IMR-90 (cell line): ENCODE results near the gene NFIX. TPM values are rescaled to one million over a fixed set of nuclear protein-coding genes. Genes with fewer than 3 reads are reported as not detected.

Experiments used
- ATAC-seq: fragments of 200-7000 bp; cut with Tn5 transposase; 2 replicates; pipeline ENCODE4 v1.9.1; 2020; ENCODE audit warnings: low read depth, mild to moderate bottlenecking, moderate library complexity
- BruUV-seq: library from RNA; stranded (reverse); fragments of 400-500 nt; replicated peaks from 2 replicates; lab custom pipeline; 2021; lab: Mats Ljungman, UMichigan
- CTCF ChIA-PET: fragments of 300-600 bp; formaldehyde crosslinking; extraction: SDS; loops from one replicate; lab custom pipeline; 2021; ENCODE audit warnings: antibody characterized with exemption; lab: Yijun Ruan, JAX
- POLR2A ChIA-PET: fragments of 300-600 bp; sonication (Branson Sonifier 250); formaldehyde crosslinking; loops from one replicate; lab custom pipeline; 2022; ENCODE audit warnings: antibody characterized with exemption; ENCODE audit not compliant: unreplicated experiment; lab: Charles Lee
- DNase-seq: peaks from one replicate; pipeline ENCODE4 v3.0.0; 2013
- H2AFZ ChIP-seq: replicated peaks from 2 replicates; pipeline ENCODE3; 2013; ENCODE audit warnings: low read length, mild to moderate bottlenecking; ENCODE audit not compliant: poor library complexity
- H2AK5ac ChIP-seq: 2 replicates; pipeline ENCODE4 v1.6.1; 2013; ENCODE audit warnings: low read depth, low read length, inconsistent platforms
- H2AK9ac ChIP-seq: replicated peaks from 2 replicates; pipeline ENCODE3; 2013; ENCODE audit warnings: mild to moderate bottlenecking, low read depth, low read length, moderate library complexity; ENCODE audit not compliant: poor library complexity
- H2BK120ac ChIP-seq: 2 replicates; pipeline ENCODE4 v1.6.1; 2013; ENCODE audit warnings: low read depth, low read length, inconsistent platforms
- H2BK15ac ChIP-seq: 3 replicates; pipeline ENCODE4 v1.6.1; 2013; ENCODE audit warnings: low read depth, low read length, inconsistent platforms
- H2BK20ac ChIP-seq: 2 replicates; pipeline ENCODE4 v1.6.1; 2013; ENCODE audit warnings: low read depth, mild to moderate bottlenecking, inconsistent platforms, low read length, moderate library complexity
- H2BK5ac ChIP-seq: 2 replicates; pipeline ENCODE4 v1.6.1; 2013; ENCODE audit warnings: mild to moderate bottlenecking, low read depth, low read length, inconsistent platforms; ENCODE audit not compliant: poor library complexity, severe bottlenecking
- H3K14ac ChIP-seq: replicated peaks from 2 replicates; pipeline ENCODE4 v1.6.1; 2013; ENCODE audit warnings: low read depth, low read length, inconsistent platforms
- H3K18ac ChIP-seq: 2 replicates; pipeline ENCODE4 v1.6.1; 2013; ENCODE audit warnings: low read depth, low read length, control low read depth
- H3K23ac ChIP-seq: 2 replicates; pipeline ENCODE4 v1.6.1; 2013; ENCODE audit warnings: low read depth, low read length, inconsistent platforms
- H3K27ac ChIP-seq: 2 replicates; pipeline ENCODE4 v1.5.1; 2013; ENCODE audit warnings: mild to moderate bottlenecking, control low read depth, low read length; ENCODE audit not compliant: insufficient read depth
- H3K27me3 ChIP-seq: 2 replicates; pipeline ENCODE4 v1.6.1; 2013; ENCODE audit warnings: low read length; ENCODE audit not compliant: control insufficient read depth, insufficient read depth
- H3K36me3 ChIP-seq: 2 replicates; pipeline ENCODE4 v1.6.1; 2013; ENCODE audit warnings: low read length, mixed read lengths; ENCODE audit not compliant: control insufficient read depth, insufficient read depth
- H3K4ac ChIP-seq: 2 replicates; pipeline ENCODE4 v1.6.1; 2013; ENCODE audit warnings: low read depth, low read length, inconsistent platforms
- H3K4me1 ChIP-seq: 2 replicates; pipeline ENCODE4 v1.6.1; 2013; ENCODE audit warnings: low read length, mixed read lengths; ENCODE audit not compliant: control insufficient read depth, insufficient read depth
- H3K4me2 ChIP-seq: 2 replicates; pipeline ENCODE4 v1.6.1; 2013; ENCODE audit warnings: low read depth, mild to moderate bottlenecking, control low read depth, low read length, moderate library complexity
- H3K4me3 ChIP-seq: 2 replicates; pipeline ENCODE4 v1.5.1; 2013; ENCODE audit warnings: low read depth, mild to moderate bottlenecking, control low read depth, low read length, moderate library complexity; ENCODE audit not compliant: insufficient read depth
- H3K56ac ChIP-seq: 2 replicates; pipeline ENCODE4 v1.6.1; 2013; ENCODE audit warnings: low read length, inconsistent platforms; ENCODE audit not compliant: insufficient read depth; ENCODE audit errors: extremely low read depth
- H3K79me1 ChIP-seq, 2 experiments: 2 replicates each; pipeline ENCODE4 v1.6.1; 2013; ENCODE audit warnings: low read length in 2 of 2, inconsistent platforms in 1 of 2, low read depth in 1 of 2
- H3K9ac ChIP-seq: 2 replicates; pipeline ENCODE4 v1.6.1; 2013; ENCODE audit warnings: low read depth, low read length, control low read depth
- H3K9me1 ChIP-seq: 2 replicates; pipeline ENCODE4 v1.6.1; 2013; ENCODE audit warnings: low read length, inconsistent platforms; ENCODE audit not compliant: insufficient read depth
- H3K9me3 ChIP-seq: 2 replicates; pipeline ENCODE4 v1.6.1; 2013; ENCODE audit warnings: low read length; ENCODE audit not compliant: control insufficient read depth, insufficient read depth
- H4K20me1 ChIP-seq: 2 replicates; pipeline ENCODE4 v1.6.1; 2013; ENCODE audit warnings: low read length, inconsistent platforms; ENCODE audit not compliant: insufficient read depth
- H4K5ac ChIP-seq: 2 replicates; pipeline ENCODE4 v1.6.1; 2013; ENCODE audit warnings: mild to moderate bottlenecking, low read depth, low read length, control low read depth
- H4K8ac ChIP-seq, 2 experiments: 2 replicates each; pipeline ENCODE4 v1.6.1; 2013; ENCODE audit warnings: low read depth in 2 of 2, low read length in 2 of 2, control low read depth in 1 of 2, inconsistent platforms in 1 of 2
- H4K91ac ChIP-seq: 2 replicates; pipeline ENCODE4 v1.6.1; 2013; ENCODE audit warnings: low read depth, low read length, inconsistent platforms; ENCODE audit not compliant: insufficient read depth
- CEBPB ChIP-seq: IDR thresholded peaks from 2 replicates; pipeline ENCODE4 v1.6.1; 2012; ENCODE audit warnings: low read depth, low read length, improper control_type of control experiment
- CHD1 ChIP-seq: IDR thresholded peaks from 2 replicates; pipeline ENCODE4 v1.6.1; 2012; ENCODE audit warnings: low read depth, low read length, improper control_type of control experiment
- FOS ChIP-seq: fragments of 150-350 bp; IDR thresholded peaks from 2 replicates; pipeline ENCODE4 v1.6.1; 2016; ENCODE audit warnings: low read depth, low read length
- MAFK ChIP-seq: IDR thresholded peaks from 2 replicates; pipeline ENCODE4 v1.6.1; 2012; ENCODE audit warnings: low read depth, low read length, improper control_type of control experiment
- NFE2L2 ChIP-seq: fragments of 150-350 bp; IDR thresholded peaks from 2 replicates; pipeline ENCODE4 v1.6.1; 2016; ENCODE audit warnings: low read depth, mild to moderate bottlenecking, low read length
- RAD21 ChIP-seq: IDR thresholded peaks from 2 replicates; pipeline ENCODE4 v1.6.1; 2012; ENCODE audit warnings: low read length, improper control_type of control experiment
- RCOR1 ChIP-seq: IDR thresholded peaks from 2 replicates; pipeline ENCODE4 v1.6.1; 2012; ENCODE audit warnings: mild to moderate bottlenecking, low read length, improper control_type of control experiment; ENCODE audit not compliant: insufficient replicate concordance
- SMC3 ChIP-seq: fragments of 150-350 bp; IDR thresholded peaks from 2 replicates; pipeline ENCODE4 v1.6.1; 2016; ENCODE audit warnings: low read depth, mild to moderate bottlenecking, antibody characterized with exemption, low read length, moderate library complexity
- WGBS, 2 experiments: methylation state at CpG; one replicate each; pipeline versions ENCODE4 v1.1.5 to v1.1.7; 2013; ENCODE audit warnings: missing lambda C conversion rate in 2 of 2; ENCODE audit not compliant: insufficient read length in 1 of 2; ENCODE audit errors: extremely low coverage in 2 of 2; 5-methylcytosine and 5-hydroxymethylcytosine counted together
- dilution Hi-C: fragments of 300-500 bp; cut with HindIII; formaldehyde crosslinking; loops from one replicate; pipeline ENCODE4 v1.14.3; 2018; ENCODE audit warnings: low sequenced_read_pairs; ENCODE audit not compliant: unreplicated experiment
- in situ Hi-C: fragments of 300-500 bp; cut with MboI; formaldehyde crosslinking; loops from 3 replicates; pipeline ENCODE4 v1.14.3; 2019; ENCODE audit warnings: low sequenced_read_pairs, inconsistent platforms, mixed read lengths
- intact Hi-C: fragments of 100-400 bp; cut with micrococcal nuclease; formaldehyde crosslinking; loops from 2 replicates; pipeline ENCODE4 v1.10.0; 2022
- polyA plus RNA-seq, 3 experiments: library from polyadenylated mRNA; depleted of rRNA; stranded (reverse); fragments of >200 nt; gene quantifications; 2 replicates each; pipeline ENCODE4 v1.2.3, GENCODE V29; 2012; ENCODE audit warnings: low replicate concordance in 1 of 3
- total RNA-seq: library from RNA; depleted of rRNA; stranded (reverse); fragments of >200 nt; gene quantifications from 2 replicates; pipeline ENCODE4 v1.2.3, GENCODE V29; 2012
- TF ChIP-seq, protein P1 (sequence below): fragments of 150-350 bp; IDR thresholded peaks from 2 replicates; pipeline ENCODE4 v1.6.1; 2016; ENCODE audit warnings: low read depth, mild to moderate bottlenecking, low read length, moderate library complexity, borderline replicate concordance
- TF ChIP-seq, protein P2 (sequence below): conservative IDR thresholded peaks from 2 replicates; pipeline ENCODE4 v1.5.1; 2012; ENCODE audit warnings: mild to moderate bottlenecking, low read depth, low read length, improper control_type of control experiment

NFIX gene
- total and polyA plus RNA-seq, 2 of the 4 experiments (the other 2 are of a cell fraction): 10.2 to 47.7 TPM

DNA sequence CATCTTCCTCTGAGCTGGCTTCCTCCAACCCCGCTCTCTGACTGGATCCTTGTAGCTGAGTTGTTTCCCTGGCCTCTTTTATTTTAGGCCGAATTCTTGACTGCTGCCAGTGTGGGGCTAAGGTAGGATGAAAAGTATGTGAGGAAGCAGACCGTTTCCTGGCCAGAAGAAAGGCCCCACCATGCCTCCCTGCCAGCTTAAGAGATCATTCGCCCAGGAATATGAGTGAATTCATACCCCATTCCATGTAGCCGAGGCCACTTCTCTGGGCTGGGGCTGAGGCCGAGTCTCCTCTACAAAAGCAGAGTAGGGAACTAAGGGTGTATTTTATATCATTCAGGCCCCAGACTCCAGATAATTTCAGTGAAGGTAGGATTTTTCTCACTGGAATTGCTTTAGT, 32.3 kb downstream of the NFIX start:
- H4K8ac ChIP-seq: no peak overlapping the region
- H3K23ac ChIP-seq: no peak overlapping the region
- no TSS peak for BruUV-seq
- no peak overlapping the region for H4K5ac ChIP-seq
- no peak overlapping the region for H2AFZ ChIP-seq
- H3K9me3 ChIP-seq: no peaks in the 10 kb centered on the region
- H3K27ac ChIP-seq: no peak overlapping the region
- H3K4me2 ChIP-seq: no peak overlapping the region; the same call in 1 of the 2 replicates
- ChIA-PET POLR2A (no interaction called here), CTCF (interaction anchor here (1.6 to 1.7 kb wide), 2 partner anchors 33 to 50 kb away, joined by 4 to 6 read pairs; no protein-coding TSS in a partner anchor)
- DNase-seq: no peak
- no peak overlapping the region for H3K14ac ChIP-seq
- intact Hi-C loops (no loop called here), in situ Hi-C loops (no loop called here), dilution Hi-C loops (no loop called here)
- H2BK5ac ChIP-seq: no peak overlapping the region
- H2AK5ac ChIP-seq: no peak overlapping the region
- peaks cover 24% of the 10 kb centered on the region; the same call in 1 of the 2 replicates for H3K36me3 ChIP-seq
- no peak overlapping the region for H2AK9ac ChIP-seq
- H3K4me3 ChIP-seq: no peak overlapping the region
- H2BK120ac ChIP-seq: no peak overlapping the region
- H4K20me1 ChIP-seq: peaks cover 6% of the 10 kb centered on the region; the same call in 1 of the 2 replicates
- H3K4ac ChIP-seq: no peak overlapping the region
- no peak for ATAC-seq
- TF ChIP-seq, protein P1, sequence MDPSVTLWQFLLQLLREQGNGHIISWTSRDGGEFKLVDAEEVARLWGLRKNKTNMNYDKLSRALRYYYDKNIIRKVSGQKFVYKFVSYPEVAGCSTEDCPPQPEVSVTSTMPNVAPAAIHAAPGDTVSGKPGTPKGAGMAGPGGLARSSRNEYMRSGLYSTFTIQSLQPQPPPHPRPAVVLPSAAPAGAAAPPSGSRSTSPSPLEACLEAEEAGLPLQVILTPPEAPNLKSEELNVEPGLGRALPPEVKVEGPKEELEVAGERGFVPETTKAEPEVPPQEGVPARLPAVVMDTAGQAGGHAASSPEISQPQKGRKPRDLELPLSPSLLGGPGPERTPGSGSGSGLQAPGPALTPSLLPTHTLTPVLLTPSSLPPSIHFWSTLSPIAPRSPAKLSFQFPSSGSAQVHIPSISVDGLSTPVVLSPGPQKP: no peak
- TF ChIP-seq FOS (no peak), SMC3 (no peak), CHD1 (no peak), RAD21 (no peak), NFE2L2 (no peak), MAFK (no peak), CEBPB (no peak), RCOR1 (no peak)
- TF ChIP-seq, protein P2, sequence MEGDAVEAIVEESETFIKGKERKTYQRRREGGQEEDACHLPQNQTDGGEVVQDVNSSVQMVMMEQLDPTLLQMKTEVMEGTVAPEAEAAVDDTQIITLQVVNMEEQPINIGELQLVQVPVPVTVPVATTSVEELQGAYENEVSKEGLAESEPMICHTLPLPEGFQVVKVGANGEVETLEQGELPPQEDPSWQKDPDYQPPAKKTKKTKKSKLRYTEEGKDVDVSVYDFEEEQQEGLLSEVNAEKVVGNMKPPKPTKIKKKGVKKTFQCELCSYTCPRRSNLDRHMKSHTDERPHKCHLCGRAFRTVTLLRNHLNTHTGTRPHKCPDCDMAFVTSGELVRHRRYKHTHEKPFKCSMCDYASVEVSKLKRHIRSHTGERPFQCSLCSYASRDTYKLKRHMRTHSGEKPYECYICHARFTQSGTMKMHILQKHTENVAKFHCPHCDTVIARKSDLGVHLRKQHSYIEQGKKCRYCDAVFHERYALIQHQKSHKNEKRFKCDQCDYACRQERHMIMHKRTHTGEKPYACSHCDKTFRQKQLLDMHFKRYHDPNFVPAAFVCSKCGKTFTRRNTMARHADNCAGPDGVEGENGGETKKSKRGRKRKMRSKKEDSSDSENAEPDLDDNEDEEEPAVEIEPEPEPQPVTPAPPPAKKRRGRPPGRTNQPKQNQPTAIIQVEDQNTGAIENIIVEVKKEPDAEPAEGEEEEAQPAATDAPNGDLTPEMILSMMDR: no peak
- no peak overlapping the region for H3K9ac ChIP-seq
- H3K4me1 ChIP-seq: peaks cover 32% of the 10 kb centered on the region
- peaks cover 17% of the 10 kb centered on the region for H3K9me1 ChIP-seq
- H4K91ac ChIP-seq: no peak overlapping the region
- 83% methylated on average over 1 of the region's 6 CpGs; no CpG with 5 or more reads in 1 of the 2 experiments for WGBS, 2 experiments
- H3K18ac ChIP-seq: no peak overlapping the region
- no peak overlapping the region for H2BK20ac ChIP-seq
- H3K56ac ChIP-seq: no peak overlapping the region
- H3K79me1 ChIP-seq: peaks cover 51 to 87% of the 10 kb centered on the region in 2 experiments
- H2BK15ac ChIP-seq: no peak overlapping the region
- no peaks in the 10 kb centered on the region for H3K27me3 ChIP-seq
